HG02938 (cell line): ENCODE data around the gene KANK3.
"Not testable (repeated sequence)": the region's sequence is repeated elsewhere in the genome, so short reads cannot be mapped to it uniquely, and the experiment has no call there.

Experiments
- ATAC-seq: cut with Tn5 transposase; IDR thresholded peaks from one replicate; pipeline ENCODE4 v1.9.1; 2021; ENCODE audit warnings: mild to moderate bottlenecking, moderate library complexity; ENCODE audit not compliant: unreplicated experiment

Gene KANK3

GRCh38 chr19:8371011-8371804, 28.1 kb upstream of the KANK3 start:
- ATAC-seq, result no peak

GRCh38 chr19:8370176-8371010, 27.3 kb upstream of the KANK3 start:
- no peak for ATAC-seq

GRCh38 chr19:8367327-8368001, 24.4 kb upstream of the KANK3 start:
- no peak for ATAC-seq

GRCh38 chr19:8366961-8367326, 23.9 kb upstream of the KANK3 start:
- no peak for ATAC-seq

- no peak for ATAC-seq
These were observed 23.1 kb upstream of the KANK3 start for GRCh38 chr19:8366121-8366581.

- ATAC-seq, result no peak
These were observed 21.0 kb upstream of the KANK3 start, which contains the start of gene ANGPTL4 for GRCh38 chr19:8363803-8364771. TSS of gene ANGPTL4 (plus strand) at chr19:8364155. CDS start at chr19:8364322, 167 bp downstream.

- ATAC-seq, result no peak
These were observed 19.1 kb upstream of the KANK3 start for GRCh38 chr19:8361921-8362793.

- ATAC-seq, result no peak
These were observed 17.1 kb upstream of the KANK3 start for GRCh38 chr19:8360196-8360595.

- ATAC-seq, result no peak
These were observed 15.9 kb upstream of the KANK3 start for GRCh38 chr19:8358948-8359347.

- no peak for ATAC-seq
These were observed 14.0 kb upstream of the KANK3 start for GRCh38 chr19:8357007-8357521.

- no peak for ATAC-seq
These were observed 12.8 kb upstream of the KANK3 start for GRCh38 chr19:8355631-8356402.

GRCh38 chr19:8352845-8353244, 9.8 kb upstream of the KANK3 start:
- not testable (repeated sequence) for ATAC-seq

GRCh38 chr19:8352134-8352827, 9.2 kb upstream of the KANK3 start:
- no peak for ATAC-seq

- ATAC-seq, result not testable (repeated sequence)
These were observed 6.7 kb upstream of the KANK3 start for GRCh38 chr19:8349629-8350372.

GRCh38 chr19:8343483-8343844, 402 bp upstream of the KANK3 start:
- no peak for ATAC-seq

GRCh38 chr19:8342316-8342683, 762 bp downstream of the KANK3 start:
- ATAC-seq, result no peak

- ATAC-seq, result not testable (repeated sequence)
These were observed 1.6 kb downstream of the KANK3 start for GRCh38 chr19:8341504-8341903.
